ENCODE data around the gene CXCR2. TPM values are rescaled to one million over a fixed set of nuclear protein-coding genes. Genes with fewer than 3 reads are reported as not detected.
"Not testable (repeated sequence)": the region's sequence is repeated elsewhere in the genome, so short reads cannot be mapped to it uniquely, and the experiment has no call there.

CXCR2 gene
- total and polyA plus RNA-seq, 8 donors, result 0.23 to 22.0 (median 0.27) TPM

- peak; percentile 23 for ATAC-seq
- H3K4me3 ChIP-seq, result no peak overlapping the region
- no peak overlapping the region for H3K27ac ChIP-seq
- H3K36me3 ChIP-seq, result no peaks in the 10 kb centered on the region
- intact Hi-C loops (cut with DNase I), result no loop called here
- H3K27me3 ChIP-seq, result no peaks in the 10 kb centered on the region
- H3K4me1 ChIP-seq, result no peaks in the 10 kb centered on the region
- peaks cover 0 to 8% of the 10 kb centered on the region in 2 donors for H3K9me3 ChIP-seq
- DNase-seq, result no peak
- TF ChIP-seq CTCF (IDR thresholded peaks at IDR 0.05), result no peak
Measured at GRCh38 chr2:218091746-218092145, 34.1 kb upstream of the CXCR2 start.

- H3K4me3 ChIP-seq, result no peak overlapping the region
- H3K27me3 ChIP-seq, result no peaks in the 10 kb centered on the region
- no peaks in the 10 kb centered on the region for H3K9me3 ChIP-seq
- no peaks in the 10 kb centered on the region for H3K36me3 ChIP-seq
- intact Hi-C loops (cut with DNase I), result no loop called here
- DNase-seq (no peak), ATAC-seq (no peak)
- no peak overlapping the region for H3K27ac ChIP-seq
- TF ChIP-seq CTCF (IDR thresholded peaks at IDR 0.05), result peak in 1 of 2 donors; percentile 17
- H3K4me1 ChIP-seq, result no peaks in the 10 kb centered on the region
Measured at GRCh38 chr2:218093879-218094278, 31.9 kb upstream of the CXCR2 start.

GRCh38 chr2:218095853-218096252 is 30.0 kb upstream of the CXCR2 start:
- Histone ChIP-seq H3K36me3 (no peaks in the 10 kb centered on the region), H3K27me3 (no peaks in the 10 kb centered on the region), H3K27ac (no peak overlapping the region), H3K4me3 (no peak overlapping the region), H3K4me1 (no peaks in the 10 kb centered on the region), H3K9me3 (no peaks in the 10 kb centered on the region)
- no peak for TF ChIP-seq CTCF (IDR thresholded peaks at IDR 0.05)
- ATAC-seq, result no peak
- no peak for DNase-seq
- intact Hi-C loops (cut with DNase I), result no loop called here

- intact Hi-C loops (cut with DNase I), result no loop called here
- Histone ChIP-seq H3K9me3 (no peaks in the 10 kb centered on the region), H3K36me3 (no peaks in the 10 kb centered on the region), H3K4me1 (no peaks in the 10 kb centered on the region), H3K27ac (no peak overlapping the region), H3K27me3 (no peaks in the 10 kb centered on the region), H3K4me3 (no peak overlapping the region)
- DNase-seq, result no peak
- TF ChIP-seq CTCF (IDR thresholded peaks at IDR 0.05), result no peak
- no peak for ATAC-seq
Measured at GRCh38 chr2:218097975-218098374, 27.9 kb upstream of the CXCR2 start.

- H3K36me3 ChIP-seq; H3K4me1 ChIP-seq; intact Hi-C loops (cut with DNase I); DNase-seq; ATAC-seq; H3K4me3 ChIP-seq; H3K27me3 ChIP-seq; H3K27ac ChIP-seq: not testable (repeated sequence)
- peaks cover 0 to 17% of the 10 kb centered on the region in 2 donors for H3K9me3 ChIP-seq
Measured at GRCh38 chr2:218108834-218109233, 17.0 kb upstream of the CXCR2 start.

GRCh38 chr2:218121789-218122188 is 4.0 kb upstream of the CXCR2 start:
- Histone ChIP-seq H3K9me3 (peaks cover 0 to 32% of the 10 kb centered on the region in 2 donors), H3K4me1 (peaks cover 0 to 21% of the 10 kb centered on the region in 2 donors)
- ATAC-seq; DNase-seq; H3K4me3 ChIP-seq; H3K36me3 ChIP-seq; H3K27ac ChIP-seq; H3K27me3 ChIP-seq; intact Hi-C loops (cut with DNase I): not testable (repeated sequence)

GRCh38 chr2:218122286-218122685 is 3.5 kb upstream of the CXCR2 start:
- intact Hi-C loops (cut with DNase I); H3K4me3 ChIP-seq; ATAC-seq: not testable (repeated sequence)

More at GRCh38 chr2:218122286-218122685, 3.5 kb upstream of the CXCR2 start:
- Histone ChIP-seq H3K4me1 (peaks cover 0 to 21% of the 10 kb centered on the region in 2 donors), H3K9me3 (peaks cover 0 to 27% of the 10 kb centered on the region in 2 donors)
- not testable (repeated sequence) for H3K36me3 ChIP-seq, H3K27ac ChIP-seq, DNase-seq, H3K27me3 ChIP-seq

Data from left lung (tissue), 10 donors.